HCT116 (cell line): Measurements from ENCODE around the gene PPP2R5A. TPM values are rescaled to one million over a fixed set of nuclear protein-coding genes. Genes with fewer than 3 reads are reported as not detected.

Experiments used
- ATAC-seq: fragments of 200-7000 bp; cut with Tn5 transposase; 2 replicates; pipeline ENCODE4 v1.9.1; 2020; ENCODE audit warnings: mild to moderate bottlenecking, moderate library complexity
- BruUV-seq: library from RNA; stranded (reverse); fragments of 400-500 nt; replicated peaks from 2 replicates; lab custom pipeline; 2021; lab: Mats Ljungman, UMichigan
- CTCF ChIA-PET: fragments of 300-600 bp; sonication (Branson Sonifier 250); formaldehyde crosslinking; loops from one replicate; lab custom pipeline; 2021; ENCODE audit warnings: antibody characterized with exemption; lab: Charles Lee
- POLR2A ChIA-PET: fragments of 300-600, 350-600 bp; sonication (Branson Sonifier 250); formaldehyde crosslinking; loops from one replicate; lab custom pipeline; 2021; ENCODE audit warnings: antibody characterized with exemption; lab: Charles Lee
- RAD21 ChIA-PET, 2 experiments: fragments of 300-600 bp; sonication (Branson Sonifier 250); formaldehyde crosslinking; loops; one replicate each; lab custom pipeline; 2023; ENCODE audit warnings: low total read pairs in 2 of 2; ENCODE audit not compliant: uncharacterized antibody in 2 of 2, unreplicated experiment in 2 of 2, low non-redundant PET in 1 of 2; lab: Charles Lee
- DNase-seq: peaks from one replicate; pipeline ENCODE4 v3.0.0-alpha.2; 2010; ENCODE audit warnings: low read depth, low spot score
- H2AFZ ChIP-seq: fragments of 200-600 bp; shearing (Covaris generic), sonication (generic); 2 replicates; pipeline ENCODE4 v1.6.1; 2017; ENCODE audit warnings: low read depth, mixed run types, mixed read lengths, antibody characterized with exemption, low read length; ENCODE audit not compliant: poor library complexity, severe bottlenecking
- H3K27ac ChIP-seq: 2 replicates; pipeline ENCODE4 v1.5.1; 2012; ENCODE audit warnings: low read depth, low read length
- H3K27me3 ChIP-seq: fragments of 200-600 bp; sonication (generic); 2 replicates; pipeline ENCODE4 v1.6.1; 2016; ENCODE audit warnings: mixed run types, low read length, mixed read lengths; ENCODE audit not compliant: insufficient read depth
- H3K36me3 ChIP-seq, 2 experiments: fragments of 200-500 bp in 1 of 2; fragments of 200-600 bp in 1 of 2; sonication (Bioruptor generic) in 1 of 2; sonication (generic) in 1 of 2; 2 replicates each; pipeline versions ENCODE4 v1.5.1 to v1.6.1; 2014 to 2016; ENCODE audit warnings: low read length in 2 of 2, inconsistent platforms in 1 of 2, mixed read lengths in 1 of 2, mixed run types in 1 of 2; ENCODE audit not compliant: insufficient read depth in 2 of 2, control insufficient read depth in 1 of 2
- H3K4me1 ChIP-seq, 2 experiments: fragments of 200-600 bp in 1 of 2; sonication (generic) in 1 of 2; 2 replicates each; pipeline versions ENCODE4 v1.5.1 to v1.6.1; 2012 to 2017; ENCODE audit warnings: low read length in 2 of 2, inconsistent platforms in 1 of 2, mild to moderate bottlenecking in 1 of 2, mixed read lengths in 1 of 2, mixed run types in 1 of 2, moderate library complexity in 1 of 2; ENCODE audit not compliant: insufficient read depth in 2 of 2, control insufficient read depth in 1 of 2
- H3K4me2 ChIP-seq: fragments of 200-600 bp; sonication (generic); 2 replicates; pipeline ENCODE4 v1.6.1; 2017; ENCODE audit warnings: mixed run types, low read length, mixed read lengths
- H3K4me3 ChIP-seq, 2 experiments: fragments of 200-600 bp in 1 of 2; sonication (generic) in 1 of 2; replicated peaks in 1 of 2; 2 replicates each; pipeline ENCODE4 v1.5.1; 2011 to 2016; ENCODE audit warnings: low read length in 2 of 2, control low read depth in 1 of 2, low read depth in 1 of 2, mild to moderate bottlenecking in 1 of 2, mixed read lengths in 1 of 2, mixed run types in 1 of 2
- H3K79me2 ChIP-seq: fragments of 200-600 bp; sonication (generic); 2 replicates; pipeline ENCODE4 v1.6.1; 2017; ENCODE audit warnings: mild to moderate bottlenecking, mixed run types, low read length, moderate library complexity, mixed read lengths; ENCODE audit not compliant: insufficient read depth
- H3K9ac ChIP-seq: fragments of 200-600 bp; sonication (generic); 2 replicates; pipeline ENCODE4 v1.6.1; 2016; ENCODE audit warnings: low read length, mixed read lengths
- H3K9me2 ChIP-seq: fragments of 200-600 bp; sonication (generic), shearing (Covaris generic); 2 replicates; pipeline ENCODE4 v1.6.1; 2017; ENCODE audit warnings: mixed run types, mild to moderate bottlenecking, moderate library complexity; ENCODE audit not compliant: insufficient read depth
- H3K9me3 ChIP-seq, 2 experiments: fragments of 200-500 bp in 1 of 2; fragments of 200-600 bp in 1 of 2; sonication (Bioruptor generic) in 1 of 2; sonication (generic) in 1 of 2; 2 replicates each; pipeline ENCODE4 v1.6.1; 2014 to 2017; ENCODE audit warnings: low read length in 2 of 2, mixed read lengths in 2 of 2, inconsistent platforms in 1 of 2, low read depth in 1 of 2, mild to moderate bottlenecking in 1 of 2, mixed run types in 1 of 2, moderate library complexity in 1 of 2; ENCODE audit not compliant: control insufficient read depth in 1 of 2, insufficient read depth in 1 of 2
- H4K20me1 ChIP-seq: fragments of 200-600 bp; sonication (generic), shearing (Covaris generic); 2 replicates; pipeline ENCODE4 v1.6.1; 2017; ENCODE audit warnings: mixed run types, mild to moderate bottlenecking, moderate library complexity; ENCODE audit not compliant: insufficient read depth
- EZH2phosphoT487 ChIP-seq: fragments of 200-600 bp; IDR thresholded peaks from 2 replicates; pipeline ENCODE4 v1.6.1; 2018; ENCODE audit warnings: antibody characterized with exemption, borderline replicate concordance
- FOSL1 ChIP-seq: IDR thresholded peaks from 2 replicates; pipeline ENCODE4 v1.6.1; 2012; ENCODE audit warnings: low read depth
- JUND ChIP-seq: IDR thresholded peaks from 2 replicates; pipeline ENCODE4 v1.6.1; 2012
- RAD21 ChIP-seq: IDR thresholded peaks from 2 replicates; pipeline ENCODE4 v1.6.1; 2012; ENCODE audit warnings: low read depth, mild to moderate bottlenecking
- REST ChIP-seq: IDR thresholded peaks from 2 replicates; pipeline ENCODE4 v1.6.1; 2012; ENCODE audit warnings: low read depth
- TCF7L2 ChIP-seq: IDR thresholded peaks from 2 replicates; pipeline ENCODE4 v1.7.0; 2011; ENCODE audit warnings: borderline replicate concordance, inconsistent platforms; ENCODE audit not compliant: insufficient read depth, insufficient read length; ENCODE audit errors: extremely low read depth
- ZBTB33 ChIP-seq: IDR thresholded peaks from 2 replicates; pipeline ENCODE4 v1.6.1; 2011; ENCODE audit warnings: mild to moderate bottlenecking, low read length, moderate library complexity; ENCODE audit not compliant: insufficient replicate concordance; ENCODE audit errors: extremely low read depth
- ZFX ChIP-seq: fragments of 450-650 bp; IDR thresholded peaks from 2 replicates; pipeline ENCODE4 v1.6.1; 2017
- intact Hi-C: fragments of 100-400 bp; cut with micrococcal nuclease; formaldehyde crosslinking; loops from 2 replicates; pipeline ENCODE4 v1.10.0; 2022
- total RNA-seq: library from RNA; stranded (reverse); gene quantifications from one replicate; pipeline ENCODE4 v1.2.1, GENCODE V29; 2021; ENCODE audit not compliant: unreplicated experiment
- TF ChIP-seq, protein P1 (sequence below): IDR thresholded peaks from 2 replicates; pipeline ENCODE4 v1.6.1; 2012
- TF ChIP-seq, protein P2 (sequence below): IDR thresholded peaks from 2 replicates; pipeline ENCODE4 v1.6.1; 2012
- TF ChIP-seq, protein P3 (sequence below), 3 experiments: fragments of 200-600 bp in 1 of 3; sonication (generic) in 1 of 3; IDR thresholded peaks in 2 of 3; conservative IDR thresholded peaks in 1 of 3; 2 replicates each; pipeline ENCODE4 v1.5.1; 2012 to 2017; ENCODE audit warnings: low read depth in 2 of 3, low read length in 2 of 3, antibody characterized with exemption in 1 of 3, borderline replicate concordance in 1 of 3, control low read depth in 1 of 3, mild to moderate bottlenecking in 1 of 3, mixed read lengths in 1 of 3, mixed run types in 1 of 3, moderate library complexity in 1 of 3; ENCODE audit not compliant: insufficient read depth in 1 of 3

Gene PPP2R5A
- total RNA-seq, 1 experiment from 2014 or later, result 33.1 TPM

DNA sequence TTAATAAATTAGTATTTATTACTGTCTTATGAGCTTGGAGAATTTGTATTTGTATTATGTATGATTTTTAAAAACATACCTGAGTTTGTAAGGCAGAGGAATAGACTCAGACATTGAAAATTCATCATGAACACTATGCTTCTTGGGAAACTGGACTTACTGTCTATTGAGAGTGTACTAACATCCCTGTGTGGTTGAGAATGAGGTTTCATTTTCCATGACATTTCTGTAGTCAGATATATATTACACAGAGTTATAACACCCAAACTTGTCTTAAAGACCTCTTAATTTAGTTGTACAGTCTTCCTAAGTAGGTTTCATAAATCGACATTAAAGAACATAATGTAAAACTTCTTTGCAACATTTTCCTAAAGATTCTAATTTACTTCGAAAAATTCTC is 30.0 kb downstream of the PPP2R5A start (continued):
- no peak for TF ChIP-seq REST

GRCh38 chr1:212315907-212316306 is 30.7 kb downstream of the PPP2R5A start:
- TF ChIP-seq, protein P1, sequence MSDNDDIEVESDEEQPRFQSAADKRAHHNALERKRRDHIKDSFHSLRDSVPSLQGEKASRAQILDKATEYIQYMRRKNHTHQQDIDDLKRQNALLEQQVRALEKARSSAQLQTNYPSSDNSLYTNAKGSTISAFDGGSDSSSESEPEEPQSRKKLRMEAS, result no peak
- no peak for TF ChIP-seq FOSL1
- no peak for TF ChIP-seq ZFX
- no peak for TF ChIP-seq ZBTB33
- no peak for TF ChIP-seq TCF7L2
- TF ChIP-seq RAD21, result peak; percentile 69
- TF ChIP-seq JUND, result no peak
- no peak for TF ChIP-seq EZH2phosphoT487
- TF ChIP-seq, protein P2, sequence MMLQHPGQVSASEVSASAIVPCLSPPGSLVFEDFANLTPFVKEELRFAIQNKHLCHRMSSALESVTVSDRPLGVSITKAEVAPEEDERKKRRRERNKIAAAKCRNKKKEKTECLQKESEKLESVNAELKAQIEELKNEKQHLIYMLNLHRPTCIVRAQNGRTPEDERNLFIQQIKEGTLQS, result no peak
- TF ChIP-seq, protein P3, sequence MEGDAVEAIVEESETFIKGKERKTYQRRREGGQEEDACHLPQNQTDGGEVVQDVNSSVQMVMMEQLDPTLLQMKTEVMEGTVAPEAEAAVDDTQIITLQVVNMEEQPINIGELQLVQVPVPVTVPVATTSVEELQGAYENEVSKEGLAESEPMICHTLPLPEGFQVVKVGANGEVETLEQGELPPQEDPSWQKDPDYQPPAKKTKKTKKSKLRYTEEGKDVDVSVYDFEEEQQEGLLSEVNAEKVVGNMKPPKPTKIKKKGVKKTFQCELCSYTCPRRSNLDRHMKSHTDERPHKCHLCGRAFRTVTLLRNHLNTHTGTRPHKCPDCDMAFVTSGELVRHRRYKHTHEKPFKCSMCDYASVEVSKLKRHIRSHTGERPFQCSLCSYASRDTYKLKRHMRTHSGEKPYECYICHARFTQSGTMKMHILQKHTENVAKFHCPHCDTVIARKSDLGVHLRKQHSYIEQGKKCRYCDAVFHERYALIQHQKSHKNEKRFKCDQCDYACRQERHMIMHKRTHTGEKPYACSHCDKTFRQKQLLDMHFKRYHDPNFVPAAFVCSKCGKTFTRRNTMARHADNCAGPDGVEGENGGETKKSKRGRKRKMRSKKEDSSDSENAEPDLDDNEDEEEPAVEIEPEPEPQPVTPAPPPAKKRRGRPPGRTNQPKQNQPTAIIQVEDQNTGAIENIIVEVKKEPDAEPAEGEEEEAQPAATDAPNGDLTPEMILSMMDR (IDR thresholded peaks at IDR 0.05 in 2 of 3, conservative IDR thresholded peaks at IDR 0.05 in 1 of 3; ENCODE audit: borderline replicate concordance in 1 of 3, insufficient read depth in 1 of 3, low read depth in 2 of 3, low read length in 2 of 3), result peak; percentile 32 to 50 (median 45); a peak in 4 of 6 replicates
- no peaks in the 10 kb centered on the region for H3K9me3 ChIP-seq
- no peaks in the 10 kb centered on the region for H3K27me3 ChIP-seq
- H3K4me3 ChIP-seq, result no peak overlapping the region
- H3K27ac ChIP-seq, result no peak overlapping the region
- H4K20me1 ChIP-seq, result peaks cover 10% of the 10 kb centered on the region; the same call in 1 of the 2 replicates
- no peak overlapping the region for H2AFZ ChIP-seq
- H3K36me3 ChIP-seq, result no peaks in the 10 kb centered on the region
- peaks cover 2 to 9% of the 10 kb centered on the region in 2 experiments; a peak in 3 of 4 replicates for H3K4me1 ChIP-seq
- RAD21 ChIA-PET, result interaction anchor here in 1 of 2 experiments (0.8 kb wide), 1 partner anchor 245 kb away, joined by 6 read pairs; no protein-coding TSS in a partner anchor
- peak; percentile 87 for ATAC-seq
- no TSS peak for BruUV-seq
- CTCF ChIA-PET, result interaction anchor here (0.9 to 1.3 kb wide), 3 partner anchors 140 to 635 kb away, joined by 3 to 18 read pairs (median 3); no protein-coding TSS in a partner anchor
- no peak overlapping the region for H3K4me2 ChIP-seq
- peak; percentile 21 for DNase-seq
- POLR2A ChIA-PET, result no interaction called here
- no peaks in the 10 kb centered on the region for H3K9me2 ChIP-seq
- intact Hi-C loops, result loop anchor here (5.0 to 10.0 kb wide), 2 partner anchors 244 to 631 kb away; no protein-coding TSS in a partner anchor
- peaks cover 52% of the 10 kb centered on the region for H3K79me2 ChIP-seq
- H3K9ac ChIP-seq, result no peak overlapping the region
